Stimulated activated memory B cell treated with anti-CD40 and anti-IgM and Interleukin-4, amounts not matched to agents 10 μg/mL and 1 μg/mL and 100 μg/mL, for 72 hours (primary cell): Measurements from ENCODE around the gene ADGRL1.
A peak's percentile ranks its signal among the peaks of the same experiment; 100 is the strongest.
"Not testable (repeated sequence)": the region's sequence is repeated elsewhere in the genome, so short reads cannot be mapped to it uniquely, and the experiment has no call there.

Source experiments
- ATAC-seq: fragments of 150-1000 bp; cut with Tn5 transposase; 2 replicates; pipeline ENCODE4 v1.10.0; 2021
- H3K27ac Mint-ChIP-seq: one replicate; pipeline ENCODE4 v1.8.0; 2022; ENCODE audit warnings: mild to moderate bottlenecking, mixed read lengths
- H3K27me3 Mint-ChIP-seq: one replicate; pipeline ENCODE4 v1.8.0; 2022; ENCODE audit warnings: mixed read lengths
- H3K36me3 Mint-ChIP-seq: one replicate; pipeline ENCODE4 v1.8.0; 2022; ENCODE audit warnings: mixed read lengths
- H3K4me1 Mint-ChIP-seq: one replicate; pipeline ENCODE4 v1.8.0; 2022; ENCODE audit warnings: mixed read lengths
- H3K4me3 Mint-ChIP-seq: one replicate; pipeline ENCODE4 v1.8.0; 2022; ENCODE audit warnings: mild to moderate bottlenecking, moderate library complexity, mixed read lengths
- H3K9me3 Mint-ChIP-seq: one replicate; pipeline ENCODE4 v1.8.0; 2022; ENCODE audit warnings: mixed read lengths

ADGRL1 gene

DNA sequence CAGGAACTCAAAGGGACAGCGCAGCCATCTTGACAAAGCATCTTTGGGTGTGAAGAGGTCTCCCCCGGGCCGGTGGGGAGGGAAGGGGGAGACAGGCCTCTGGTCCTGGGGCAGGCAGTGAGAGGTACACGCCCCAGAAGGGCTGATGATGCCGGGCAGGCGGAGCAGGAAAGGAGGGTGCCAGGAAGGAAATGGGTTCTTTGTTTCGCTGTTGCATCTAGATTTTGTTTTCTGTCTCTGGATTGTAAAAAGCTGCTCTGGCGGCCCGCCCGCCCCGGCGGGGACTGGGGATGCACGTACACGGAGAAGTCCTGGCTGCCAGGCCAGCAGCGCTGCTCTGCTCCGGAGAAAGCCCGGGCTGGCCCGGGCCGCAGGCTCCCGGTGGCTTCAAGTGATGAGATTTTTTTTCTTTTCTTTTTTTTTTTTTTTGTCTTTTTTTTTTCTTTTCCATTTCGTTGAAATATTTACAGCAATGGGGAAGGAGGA, 56.4 kb downstream of the ADGRL1 start:
- Mint-ChIP-seq H3K27ac (peak overlapping the region; percentile 65), H3K4me3 (peak overlapping the region; percentile 30), H3K36me3 (no peaks in the 10 kb centered on the region), H3K4me1 (peaks cover 28% of the 10 kb centered on the region), H3K27me3 (no peaks in the 10 kb centered on the region), H3K9me3 (no peaks in the 10 kb centered on the region)
- peak; percentile 46 for ATAC-seq

DNA sequence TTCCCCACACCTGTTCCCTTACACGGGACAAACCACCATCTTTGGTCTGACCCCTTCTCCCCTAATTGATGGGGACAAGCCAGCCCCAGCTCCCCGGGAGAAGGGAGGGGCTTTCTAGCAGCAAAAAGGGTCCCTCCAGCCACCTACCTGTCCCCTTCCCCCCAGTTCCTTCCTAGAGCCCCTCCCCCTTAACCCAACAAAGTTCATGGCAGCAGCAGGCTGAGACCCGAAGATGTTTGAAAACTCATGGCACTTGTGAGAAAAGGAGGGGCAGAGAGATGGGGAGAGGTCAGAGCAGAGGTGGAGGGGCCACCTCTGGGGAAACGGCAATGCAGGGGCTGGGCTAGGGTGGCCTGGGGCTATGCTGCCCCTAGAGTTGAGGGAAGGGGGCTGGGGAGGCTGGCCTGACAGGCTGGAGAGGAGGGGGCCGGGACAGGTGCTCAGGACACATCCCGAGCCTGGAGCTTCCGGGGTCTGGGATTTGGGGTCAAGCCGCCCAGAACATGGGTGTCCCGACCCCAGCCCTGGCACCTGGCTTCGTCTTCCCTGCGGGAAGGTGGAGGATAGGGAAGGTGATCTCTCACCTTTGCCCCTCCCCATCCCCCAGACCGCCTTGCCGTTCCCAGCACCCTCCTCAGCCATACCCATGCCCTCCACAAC, 57.1 kb downstream of the ADGRL1 start:
- Mint-ChIP-seq H3K4me3 (no peak overlapping the region), H3K27me3 (no peaks in the 10 kb centered on the region), H3K36me3 (no peaks in the 10 kb centered on the region), H3K27ac (peak overlapping the region; percentile 65), H3K4me1 (peaks cover 28% of the 10 kb centered on the region), H3K9me3 (no peaks in the 10 kb centered on the region)
- ATAC-seq: no peak

- Mint-ChIP-seq H3K36me3 (no peaks in the 10 kb centered on the region), H3K27ac (peak overlapping the region; percentile 65), H3K4me1 (peaks cover 28% of the 10 kb centered on the region), H3K27me3 (no peaks in the 10 kb centered on the region), H3K9me3 (no peaks in the 10 kb centered on the region), H3K4me3 (no peak overlapping the region)
- ATAC-seq: peak; percentile 47
Measured at GRCh38 chr19:14147797-14148605, 58.0 kb downstream of the ADGRL1 start.

DNA sequence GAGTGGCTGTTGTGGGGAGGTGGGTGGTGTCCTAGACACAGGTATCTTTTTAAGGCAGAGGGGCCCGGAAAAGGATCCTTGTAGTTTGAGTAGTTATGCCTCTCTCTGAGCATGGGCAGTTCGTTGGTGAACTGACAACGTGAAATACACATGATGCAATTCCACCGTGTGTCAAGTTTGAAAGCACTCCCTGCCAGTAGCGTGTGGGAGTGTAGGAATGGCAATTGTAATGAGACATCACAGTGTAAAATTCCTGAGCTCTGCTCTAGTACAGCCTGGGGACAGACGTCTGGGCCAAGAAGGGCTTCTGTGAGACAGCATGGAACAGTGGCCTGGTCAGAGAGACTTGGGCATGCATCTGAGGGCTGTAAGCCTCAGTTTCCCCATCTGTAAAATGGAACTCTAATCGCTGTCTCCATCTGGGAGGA, 59.2 kb downstream of the ADGRL1 start:
- H3K4me1 Mint-ChIP-seq: peaks cover 34% of the 10 kb centered on the region
- no peaks in the 10 kb centered on the region for H3K9me3 Mint-ChIP-seq
- H3K36me3 Mint-ChIP-seq: peaks cover 4% of the 10 kb centered on the region
- H3K4me3 Mint-ChIP-seq: no peak overlapping the region
- no peak overlapping the region for H3K27ac Mint-ChIP-seq
- ATAC-seq: no peak
- no peaks in the 10 kb centered on the region for H3K27me3 Mint-ChIP-seq

DNA sequence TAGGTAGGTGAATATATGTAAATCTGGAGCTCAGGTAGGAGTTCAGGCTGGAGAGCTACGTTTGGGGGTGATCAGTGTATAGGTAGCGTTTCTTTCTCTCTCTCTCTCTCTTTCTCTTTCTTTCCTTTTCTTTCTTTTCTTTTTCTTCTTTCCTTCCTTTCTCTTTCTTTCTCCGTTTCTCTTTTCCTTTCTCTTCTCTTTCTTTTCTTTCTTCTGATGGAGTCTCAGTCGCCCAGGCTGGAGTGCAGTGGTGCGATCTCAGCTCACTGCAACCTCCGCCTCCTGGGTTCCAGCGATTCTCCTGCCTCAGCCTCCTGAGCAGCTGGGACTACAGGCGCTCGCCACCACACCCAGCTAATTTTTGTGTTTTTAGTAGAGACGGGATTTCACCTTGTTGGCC, 59.8 kb downstream of the ADGRL1 start:
- H3K4me1 Mint-ChIP-seq: peaks cover 34% of the 10 kb centered on the region
- not testable (repeated sequence) for ATAC-seq, H3K9me3 Mint-ChIP-seq, H3K27ac Mint-ChIP-seq, H3K36me3 Mint-ChIP-seq, H3K27me3 Mint-ChIP-seq, H3K4me3 Mint-ChIP-seq

DNA sequence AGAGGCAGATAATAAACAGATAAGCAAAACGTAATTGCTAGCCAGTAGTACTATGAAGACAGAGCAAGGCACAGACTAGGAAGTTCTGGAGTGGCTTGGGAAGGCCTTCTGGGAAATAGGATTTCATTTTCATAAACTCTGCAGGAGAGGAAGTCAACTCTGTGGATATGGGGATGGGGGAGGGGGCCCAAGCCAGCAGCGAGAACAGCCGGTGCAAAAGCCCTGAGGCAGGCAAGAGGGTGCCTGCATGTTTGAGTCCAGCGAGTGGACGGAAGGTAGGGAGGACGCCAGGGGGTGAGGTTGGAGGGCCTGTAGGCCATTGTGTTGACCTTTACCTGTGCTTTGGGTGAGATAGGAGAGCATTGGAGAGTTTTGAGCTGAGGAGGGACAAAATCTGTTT, 60.6 kb downstream of the ADGRL1 start:
- H3K36me3 Mint-ChIP-seq: peaks cover 4% of the 10 kb centered on the region
- no peaks in the 10 kb centered on the region for H3K27me3 Mint-ChIP-seq
- H3K27ac Mint-ChIP-seq: no peak overlapping the region
- no peak for ATAC-seq
- no peaks in the 10 kb centered on the region for H3K9me3 Mint-ChIP-seq
- no peak overlapping the region for H3K4me3 Mint-ChIP-seq
- peaks cover 34% of the 10 kb centered on the region for H3K4me1 Mint-ChIP-seq

DNA sequence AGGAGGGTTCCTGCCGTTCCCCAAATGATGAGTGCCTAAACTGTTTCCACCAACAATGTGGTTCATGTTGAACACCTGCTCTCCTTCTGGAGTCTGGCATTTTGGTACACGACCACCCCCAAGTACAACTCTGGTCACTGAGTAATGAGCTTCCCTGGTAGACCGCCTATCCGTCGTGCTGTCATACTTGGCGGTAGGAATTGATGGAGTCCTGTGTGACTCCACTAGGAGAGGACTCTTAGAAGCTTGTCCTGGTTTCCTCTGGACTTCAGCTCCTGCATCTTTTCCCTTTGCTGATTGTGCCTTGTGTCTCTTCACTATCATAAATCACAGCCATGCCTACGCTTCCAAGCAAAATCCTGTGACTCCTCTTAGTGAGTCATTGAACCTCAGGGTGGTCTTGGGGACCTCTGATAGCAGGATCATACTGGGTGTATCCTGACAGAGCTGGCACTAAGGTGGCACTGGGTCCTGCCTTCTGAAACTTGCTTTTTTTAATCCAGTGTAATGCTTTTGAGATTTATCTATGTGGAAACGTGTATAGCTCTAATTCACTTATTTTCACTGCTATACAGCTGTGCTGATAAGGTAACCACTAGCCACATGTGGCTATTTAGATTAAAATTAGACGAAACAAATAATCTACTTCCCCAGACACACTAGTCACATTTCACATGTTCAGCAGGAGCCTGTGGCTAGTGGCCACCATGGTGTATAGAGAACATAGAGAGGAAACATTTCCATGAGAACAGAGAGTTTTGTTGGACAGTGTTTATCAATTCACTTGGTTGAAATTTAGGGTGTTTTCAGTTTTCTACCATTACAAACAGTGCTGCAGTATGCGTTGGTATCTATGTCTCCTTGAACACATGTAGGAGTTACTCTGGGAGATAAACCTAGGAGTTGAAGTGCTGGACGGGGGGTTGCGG, 63.4 kb downstream of the ADGRL1 start:
- H3K27me3 Mint-ChIP-seq: no peaks in the 10 kb centered on the region
- H3K4me1 Mint-ChIP-seq: peaks cover 23% of the 10 kb centered on the region
- H3K9me3 Mint-ChIP-seq: no peaks in the 10 kb centered on the region
- no peak for ATAC-seq
- H3K36me3 Mint-ChIP-seq: peaks cover 11% of the 10 kb centered on the region
- no peak overlapping the region for H3K4me3 Mint-ChIP-seq
- no peak overlapping the region for H3K27ac Mint-ChIP-seq

DNA sequence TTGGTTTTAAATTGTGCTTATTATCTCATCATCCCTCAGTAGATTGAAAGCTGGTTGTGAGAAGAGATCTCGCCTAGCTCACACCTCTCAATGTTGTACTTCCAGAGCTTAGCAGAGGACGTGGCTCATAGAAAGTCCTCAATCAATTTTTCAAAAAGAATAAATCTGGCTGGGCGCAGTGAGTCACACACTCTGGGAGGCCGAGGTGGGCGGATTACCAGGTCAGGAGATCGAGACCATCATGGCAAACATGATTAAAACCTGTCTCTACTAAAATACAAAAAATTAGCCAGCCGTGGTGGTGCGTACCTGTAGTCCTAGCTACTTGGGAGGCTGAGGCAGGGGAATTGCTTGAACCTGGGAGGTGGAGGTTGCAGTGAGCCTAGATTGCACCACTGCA, 64.9 kb downstream of the ADGRL1 start:
- Mint-ChIP-seq H3K27me3 (no peaks in the 10 kb centered on the region), H3K36me3 (peaks cover 11% of the 10 kb centered on the region), H3K9me3 (no peaks in the 10 kb centered on the region), H3K27ac (no peak overlapping the region), H3K4me1 (peaks cover 21% of the 10 kb centered on the region), H3K4me3 (no peak overlapping the region)
- ATAC-seq: no peak

DNA sequence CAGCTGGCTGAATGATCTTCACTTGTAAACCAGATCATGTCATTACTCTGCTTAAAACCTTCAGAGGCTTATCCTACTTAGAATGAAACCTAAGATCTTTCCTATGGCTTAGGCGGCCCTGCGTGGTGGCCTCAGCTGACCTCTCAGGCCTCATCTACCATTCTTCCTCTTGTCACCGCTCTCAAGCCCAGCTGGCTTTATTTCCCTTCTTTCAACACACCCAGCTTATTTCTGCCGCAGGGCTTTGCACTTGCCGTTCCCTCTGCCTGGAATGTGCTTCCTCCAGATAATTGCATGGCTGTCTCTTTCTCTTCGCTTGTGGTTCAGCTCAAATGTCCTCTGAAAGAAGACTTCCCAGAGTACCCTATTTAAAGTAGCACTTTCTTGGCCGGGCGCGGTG, 66.0 kb downstream of the ADGRL1 start:
- H3K4me3 Mint-ChIP-seq: no peak overlapping the region
- no peak overlapping the region for H3K27ac Mint-ChIP-seq

DNA sequence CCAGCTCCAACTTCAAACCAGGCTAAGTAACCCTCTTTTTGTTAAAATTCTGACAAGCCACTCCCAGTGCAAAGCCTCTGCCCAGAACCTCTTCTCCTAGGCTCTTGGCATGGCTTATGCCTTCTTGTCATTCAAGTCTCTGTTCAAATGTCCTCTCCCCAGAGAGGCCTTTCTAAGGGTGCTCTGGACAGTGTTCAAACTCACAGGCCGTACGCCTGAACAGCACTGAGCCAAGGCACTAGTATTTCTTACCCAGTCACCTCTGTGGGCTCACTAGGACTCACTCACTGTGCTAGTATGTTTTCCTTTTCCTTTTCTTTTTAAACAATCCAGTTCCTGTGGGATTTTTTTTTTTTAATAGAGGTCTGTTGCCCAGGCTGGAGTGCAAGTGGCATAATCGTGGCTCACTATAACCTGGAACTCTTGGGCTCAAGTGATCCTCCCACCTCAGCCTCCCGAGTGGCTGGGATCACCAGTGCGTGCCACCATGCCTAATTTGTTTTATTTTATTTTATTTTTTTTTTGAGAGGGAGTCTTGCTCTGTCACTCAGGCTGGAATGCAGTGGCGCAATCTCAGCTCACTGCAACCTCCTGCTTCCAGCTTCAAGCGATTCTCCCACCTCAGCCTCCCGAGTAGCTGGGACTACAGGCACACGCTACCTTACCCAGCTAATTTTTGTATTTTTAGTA, 67.2 kb downstream of the ADGRL1 start:
- Mint-ChIP-seq H3K36me3 (peaks cover 11% of the 10 kb centered on the region), H3K27me3 (no peaks in the 10 kb centered on the region), H3K9me3 (no peaks in the 10 kb centered on the region), H3K4me1 (peaks cover 38% of the 10 kb centered on the region), H3K4me3 (peak overlapping the region; percentile 57), H3K27ac (no peak overlapping the region)
- no peak for ATAC-seq

More for the DNA sequence above, 66.0 kb downstream of the ADGRL1 start:
- ATAC-seq: no peak
- H3K4me1 Mint-ChIP-seq: peaks cover 32% of the 10 kb centered on the region
- H3K9me3 Mint-ChIP-seq: no peaks in the 10 kb centered on the region
- no peaks in the 10 kb centered on the region for H3K27me3 Mint-ChIP-seq
- peaks cover 11% of the 10 kb centered on the region for H3K36me3 Mint-ChIP-seq

DNA sequence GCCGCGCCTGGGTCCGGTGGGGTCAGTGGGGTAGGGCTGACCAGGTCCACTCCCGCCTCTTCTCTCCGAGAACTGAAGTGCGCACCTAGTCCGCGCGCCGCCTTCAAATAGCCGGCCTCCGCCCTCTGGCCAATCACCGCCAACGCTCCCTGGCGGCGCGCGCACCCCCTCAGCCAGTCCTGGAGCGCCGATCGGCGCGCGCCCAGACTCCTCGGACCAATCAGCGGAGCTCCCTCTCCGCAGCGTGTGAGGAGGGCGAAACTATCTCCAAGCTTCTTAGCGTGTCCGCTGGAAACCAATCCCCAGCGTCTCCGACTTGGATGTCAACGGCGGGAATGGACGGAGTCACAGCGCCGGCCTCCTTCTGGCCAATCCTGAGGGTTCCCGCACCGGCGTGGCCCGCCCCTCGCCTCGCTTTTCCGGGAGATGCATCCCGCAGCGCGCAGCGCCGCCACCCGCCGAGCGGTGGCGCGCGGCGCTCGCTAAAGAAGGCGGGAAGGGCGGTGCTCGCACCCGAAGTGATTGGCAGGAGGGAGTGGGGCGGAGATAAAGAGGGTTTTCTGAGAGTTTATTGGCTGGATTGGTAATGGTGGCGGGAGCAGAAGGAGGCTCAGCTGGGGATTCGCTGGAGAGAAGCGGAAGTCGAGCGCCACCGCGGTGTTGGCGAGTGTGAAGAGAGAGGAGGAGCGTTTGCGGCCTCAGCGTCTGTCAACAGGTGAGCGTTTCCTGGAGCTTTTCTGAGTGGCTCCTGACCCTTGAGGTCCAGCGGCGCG, 69.3 kb downstream of the ADGRL1 start, which contains the start of gene ASF1B:
Gene ASF1B, minus strand, starts transcription at position 81 of the 773 bp plus-strand sequence. CDS start 133 bp downstream, outside the sequence.
- Mint-ChIP-seq H3K27ac (peak within 1 kb of the TSS; percentile 73), H3K4me1 (peaks cover 32% of the 10 kb centered on the region), H3K36me3 (peaks cover 7% of the 10 kb centered on the region), H3K9me3 (no peaks in the 10 kb centered on the region), H3K4me3 (peak within 1 kb of the TSS; percentile 78), H3K27me3 (no peaks in the 10 kb centered on the region)
- peak; percentile 95 for ATAC-seq

- H3K9me3 Mint-ChIP-seq: no peaks in the 10 kb centered on the region
- peak overlapping the region; percentile 73 for H3K27ac Mint-ChIP-seq
- H3K4me3 Mint-ChIP-seq: peak overlapping the region; percentile 78
- ATAC-seq: no peak
- H3K4me1 Mint-ChIP-seq: peaks cover 32% of the 10 kb centered on the region
- peaks cover 7% of the 10 kb centered on the region for H3K36me3 Mint-ChIP-seq
- H3K27me3 Mint-ChIP-seq: no peaks in the 10 kb centered on the region
Measured at GRCh38 chr19:14135985-14136508, 69.9 kb downstream of the ADGRL1 start.

- Mint-ChIP-seq H3K36me3 (peaks cover 7% of the 10 kb centered on the region), H3K27ac (peak overlapping the region; percentile 73), H3K4me1 (peaks cover 32% of the 10 kb centered on the region), H3K9me3 (no peaks in the 10 kb centered on the region), H3K27me3 (no peaks in the 10 kb centered on the region), H3K4me3 (peak overlapping the region; percentile 78)
- ATAC-seq: no peak
Measured at GRCh38 chr19:14135355-14135754, 70.6 kb downstream of the ADGRL1 start.
